ENCODE data around the gene GCN1. TPM values are rescaled to one million over a fixed set of nuclear protein-coding genes. Genes with fewer than 3 reads are reported as not detected.
"Not testable (repeated sequence)": the region's sequence is repeated elsewhere in the genome, so short reads cannot be mapped to it uniquely, and the experiment has no call there.

Gene GCN1
- total RNA-seq, 1 experiment from 2014 or later = 53.6 TPM

DNA sequence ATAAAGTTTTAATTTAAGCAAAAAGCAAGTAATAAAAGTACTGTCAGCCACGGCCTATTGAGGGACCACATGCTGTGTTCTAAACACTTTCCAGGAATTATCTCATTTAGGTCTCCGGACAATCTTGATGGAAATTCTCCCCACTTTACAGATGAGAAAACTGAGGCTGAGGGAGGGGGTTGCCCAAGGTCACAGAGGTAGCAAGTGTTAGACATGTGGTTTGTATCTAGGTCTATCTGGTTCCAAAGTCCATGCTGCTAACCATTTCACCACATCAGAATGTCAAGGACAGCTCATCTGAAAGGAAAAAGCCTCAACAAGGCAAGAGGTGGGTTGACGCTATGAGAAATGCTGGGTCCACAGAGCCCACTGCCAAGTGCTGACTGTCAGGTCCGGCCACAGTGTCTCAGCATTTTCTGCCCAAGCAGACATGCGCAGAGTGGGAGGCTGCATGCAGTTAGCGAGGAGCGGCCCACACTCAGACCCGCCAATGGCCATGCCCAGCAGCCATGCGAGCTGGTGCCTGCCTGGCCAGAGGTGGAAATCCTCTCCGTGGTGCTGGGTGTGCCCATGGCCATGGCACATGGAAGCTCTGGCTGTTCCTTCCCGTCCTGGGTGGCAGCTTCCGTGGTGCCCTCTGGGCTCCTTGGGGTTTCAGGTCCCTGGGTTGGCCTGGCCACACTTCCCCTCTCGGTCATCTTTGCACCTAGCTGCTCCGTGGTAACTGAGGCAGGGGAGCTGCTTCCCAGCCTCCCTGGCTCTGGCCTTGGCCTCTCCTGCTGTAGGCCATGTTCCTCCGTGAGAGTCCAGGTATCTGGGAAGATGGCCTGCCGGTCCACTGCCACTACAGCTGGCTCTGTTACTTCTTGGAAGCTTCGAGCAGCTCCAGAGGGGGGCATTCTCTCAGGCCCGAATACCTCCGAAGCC lies 24.4 kb upstream of the GCN1 start:
- Histone ChIP-seq H3K27me3 (ENCODE audit: low read length) (no peaks in the 10 kb centered on the region), H3K9me3 (ENCODE audit: low read length) (no peaks in the 10 kb centered on the region), H2AFZ (ENCODE audit: low read length) (no peak overlapping the region), H3K79me2 (ENCODE audit: low read length) (no peaks in the 10 kb centered on the region), H3K9ac (ENCODE audit: low read length) (no peak overlapping the region), H3K9me2 (replicated peaks; ENCODE audit: insufficient read depth, low read length) (no peaks in the 10 kb centered on the region), H4K20me1 (ENCODE audit: insufficient read depth, low read depth, low read length) (no peaks in the 10 kb centered on the region), H3K4me2 (ENCODE audit: low read depth, low read length, poor library complexity, severe bottlenecking) (no peak overlapping the region), H3K27ac (ENCODE audit: low read length) (no peak overlapping the region), H3K4me3 (ENCODE audit: low read length) (no peak overlapping the region), H3K36me3 (ENCODE audit: insufficient read depth, low read length) (no peaks in the 10 kb centered on the region), H3K4me1 (ENCODE audit: low read length) (no peaks in the 10 kb centered on the region)
- DNase-seq = no peak

DNA sequence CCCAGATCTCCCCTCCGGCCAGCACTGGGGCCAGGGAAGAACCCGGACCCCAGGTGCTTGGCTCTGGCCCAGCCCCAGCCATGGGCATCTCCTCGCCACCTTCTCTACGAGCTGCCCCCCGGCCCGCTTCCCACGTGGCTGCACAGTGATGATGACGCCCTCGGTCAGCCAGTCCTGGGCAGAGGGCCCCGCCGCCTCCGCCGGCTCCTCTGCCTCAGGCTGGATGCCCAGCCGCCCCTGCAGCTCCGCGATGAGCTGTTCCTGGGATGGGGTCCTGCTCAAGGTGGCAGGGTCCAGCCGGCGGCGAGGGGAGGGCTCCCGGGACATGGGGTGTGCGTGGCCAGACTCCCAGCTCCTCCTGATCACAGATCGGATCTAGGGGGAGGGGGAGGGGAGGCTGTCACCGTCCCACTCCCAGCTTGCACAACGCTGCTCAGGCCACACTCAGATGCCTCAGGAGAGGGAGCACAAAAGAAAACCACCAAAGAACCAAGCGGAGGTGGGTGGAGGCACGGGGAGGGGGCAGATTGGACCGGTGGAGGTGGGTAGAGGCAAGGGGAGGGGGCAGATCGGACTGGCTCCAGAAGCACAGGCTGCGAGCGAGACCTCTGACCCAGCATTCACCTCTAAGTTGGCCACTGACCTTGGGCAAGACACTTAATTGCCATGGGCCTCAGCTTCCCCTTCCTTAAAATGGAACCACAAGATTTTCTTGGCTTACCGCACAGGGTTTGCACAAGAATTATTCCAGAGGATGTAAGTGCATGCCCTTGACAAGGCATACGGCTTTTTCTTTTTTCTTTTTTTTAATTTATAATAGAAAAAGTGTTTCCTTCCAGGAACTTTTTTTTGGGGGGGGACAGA lies 22.5 kb upstream of the GCN1 start:
- no peak overlapping the region for H3K27ac ChIP-seq (ENCODE audit: low read length)
- no peaks in the 10 kb centered on the region for H3K79me2 ChIP-seq (ENCODE audit: low read length)
- H4K20me1 ChIP-seq (ENCODE audit: insufficient read depth, low read depth, low read length) = no peaks in the 10 kb centered on the region
- H3K4me2 ChIP-seq (ENCODE audit: low read depth, low read length, poor library complexity, severe bottlenecking) = no peak overlapping the region
- H3K27me3 ChIP-seq (ENCODE audit: low read length) = no peaks in the 10 kb centered on the region
- H3K36me3 ChIP-seq (ENCODE audit: insufficient read depth, low read length) = no peaks in the 10 kb centered on the region
- H2AFZ ChIP-seq (ENCODE audit: low read length) = no peak overlapping the region
- H3K9me2 ChIP-seq (replicated peaks; ENCODE audit: insufficient read depth, low read length) = no peaks in the 10 kb centered on the region
- H3K9me3 ChIP-seq (ENCODE audit: low read length) = no peaks in the 10 kb centered on the region
- H3K9ac ChIP-seq (ENCODE audit: low read length) = no peak overlapping the region
- no peak for DNase-seq
- H3K4me1 ChIP-seq (ENCODE audit: low read length) = no peaks in the 10 kb centered on the region
- H3K4me3 ChIP-seq (ENCODE audit: low read length) = no peak overlapping the region

- Histone ChIP-seq H3K27me3 (ENCODE audit: low read length) (no peaks in the 10 kb centered on the region), H3K9me3 (ENCODE audit: low read length) (no peaks in the 10 kb centered on the region), H3K36me3 (ENCODE audit: insufficient read depth, low read length) (no peaks in the 10 kb centered on the region), H3K4me1 (ENCODE audit: low read length) (no peaks in the 10 kb centered on the region), H4K20me1 (ENCODE audit: insufficient read depth, low read depth, low read length) (no peaks in the 10 kb centered on the region), H2AFZ (ENCODE audit: low read length) (no peak overlapping the region), H3K4me3 (ENCODE audit: low read length) (no peak overlapping the region), H3K4me2 (ENCODE audit: low read depth, low read length, poor library complexity, severe bottlenecking) (no peak overlapping the region), H3K9ac (ENCODE audit: low read length) (no peak overlapping the region), H3K9me2 (replicated peaks; ENCODE audit: insufficient read depth, low read length) (no peaks in the 10 kb centered on the region), H3K79me2 (ENCODE audit: low read length) (no peaks in the 10 kb centered on the region), H3K27ac (ENCODE audit: low read length) (no peak overlapping the region)
- DNase-seq = no peak
Observed at GRCh38 chr12:120215766-120216735, 21.5 kb upstream of the GCN1 start.

DNA sequence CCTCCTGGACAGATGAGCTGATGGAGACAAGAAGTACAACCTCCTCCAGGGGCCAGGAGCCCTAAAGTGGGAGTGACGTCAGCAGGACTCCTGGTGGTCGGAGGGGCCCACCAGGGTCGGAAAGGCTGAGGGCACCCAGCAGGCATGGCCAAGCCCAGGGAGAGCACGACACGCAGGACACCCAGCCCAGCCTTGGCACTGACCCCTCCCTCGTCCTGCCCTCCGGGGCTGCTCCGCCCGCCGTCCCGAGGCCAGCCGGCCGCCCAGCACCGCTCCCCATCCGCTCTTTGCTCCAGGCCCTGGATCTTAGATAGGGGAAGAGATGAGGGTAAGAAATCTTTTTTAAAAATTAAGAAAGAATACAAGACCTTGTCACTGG lies 20.8 kb upstream of the GCN1 start:
- H3K4me1 ChIP-seq (ENCODE audit: low read length) = no peaks in the 10 kb centered on the region
- no peak overlapping the region for H3K27ac ChIP-seq (ENCODE audit: low read length)
- no peak overlapping the region for H3K9ac ChIP-seq (ENCODE audit: low read length)
- no peaks in the 10 kb centered on the region for H3K27me3 ChIP-seq (ENCODE audit: low read length)
- H4K20me1 ChIP-seq (ENCODE audit: insufficient read depth, low read depth, low read length) = no peaks in the 10 kb centered on the region
- DNase-seq = no peak
- no peak overlapping the region for H2AFZ ChIP-seq (ENCODE audit: low read length)
- H3K36me3 ChIP-seq (ENCODE audit: insufficient read depth, low read length) = no peaks in the 10 kb centered on the region
- H3K4me3 ChIP-seq (ENCODE audit: low read length) = no peak overlapping the region
- H3K9me2 ChIP-seq (replicated peaks; ENCODE audit: insufficient read depth, low read length) = no peaks in the 10 kb centered on the region
- H3K9me3 ChIP-seq (ENCODE audit: low read length) = no peaks in the 10 kb centered on the region
- no peaks in the 10 kb centered on the region for H3K79me2 ChIP-seq (ENCODE audit: low read length)
- H3K4me2 ChIP-seq (ENCODE audit: low read depth, low read length, poor library complexity, severe bottlenecking) = no peak overlapping the region

GRCh38 chr12:120214626-120215356 lies 20.3 kb upstream of the GCN1 start:
- Histone ChIP-seq H3K9ac (ENCODE audit: low read length) (no peak overlapping the region), H3K79me2 (ENCODE audit: low read length) (no peaks in the 10 kb centered on the region), H3K4me3 (ENCODE audit: low read length) (no peak overlapping the region), H3K9me2 (replicated peaks; ENCODE audit: insufficient read depth, low read length) (no peaks in the 10 kb centered on the region), H4K20me1 (ENCODE audit: insufficient read depth, low read depth, low read length) (no peaks in the 10 kb centered on the region), H3K27me3 (ENCODE audit: low read length) (no peaks in the 10 kb centered on the region), H3K4me2 (ENCODE audit: low read depth, low read length, poor library complexity, severe bottlenecking) (no peak overlapping the region), H3K4me1 (ENCODE audit: low read length) (no peaks in the 10 kb centered on the region), H3K9me3 (ENCODE audit: low read length) (no peaks in the 10 kb centered on the region), H2AFZ (ENCODE audit: low read length) (no peak overlapping the region), H3K27ac (ENCODE audit: low read length) (no peak overlapping the region), H3K36me3 (ENCODE audit: insufficient read depth, low read length) (no peaks in the 10 kb centered on the region)
- no peak for DNase-seq

GRCh38 chr12:120213758-120214157 lies 19.2 kb upstream of the GCN1 start:
- Histone ChIP-seq H3K27ac (ENCODE audit: low read length) (no peak overlapping the region), H3K4me2 (ENCODE audit: low read depth, low read length, poor library complexity, severe bottlenecking) (no peak overlapping the region), H3K9me3 (ENCODE audit: low read length) (no peaks in the 10 kb centered on the region), H2AFZ (ENCODE audit: low read length) (no peak overlapping the region), H3K27me3 (ENCODE audit: low read length) (no peaks in the 10 kb centered on the region), H4K20me1 (ENCODE audit: insufficient read depth, low read depth, low read length) (no peaks in the 10 kb centered on the region), H3K4me3 (ENCODE audit: low read length) (no peak overlapping the region), H3K9ac (ENCODE audit: low read length) (no peak overlapping the region), H3K79me2 (ENCODE audit: low read length) (no peaks in the 10 kb centered on the region), H3K36me3 (ENCODE audit: insufficient read depth, low read length) (no peaks in the 10 kb centered on the region), H3K9me2 (replicated peaks; ENCODE audit: insufficient read depth, low read length) (no peaks in the 10 kb centered on the region), H3K4me1 (ENCODE audit: low read length) (no peaks in the 10 kb centered on the region)
- DNase-seq = no peak

DNA sequence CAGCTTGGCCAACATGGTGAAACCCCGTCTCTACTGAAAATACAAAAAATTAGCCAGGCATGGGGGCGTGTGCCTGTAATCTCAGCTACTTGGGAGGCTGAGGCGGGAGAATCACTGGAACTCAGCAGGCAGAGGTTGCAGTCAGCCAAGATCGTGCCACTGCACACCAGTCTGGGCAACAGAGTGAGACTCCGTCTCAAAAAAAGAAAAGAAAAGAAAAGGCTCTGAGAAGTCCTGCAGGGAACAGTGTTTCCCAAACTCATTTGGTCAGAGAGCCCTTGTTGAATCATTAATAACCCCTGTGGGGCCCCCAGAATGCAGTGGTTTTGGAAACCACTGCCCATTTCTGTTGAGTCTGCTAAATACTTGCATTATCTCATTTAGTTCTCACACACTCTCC lies 18.7 kb upstream of the GCN1 start:
- H3K9ac ChIP-seq (ENCODE audit: low read length); H3K27ac ChIP-seq (ENCODE audit: low read length); H4K20me1 ChIP-seq (ENCODE audit: insufficient read depth, low read depth, low read length); DNase-seq; H3K4me1 ChIP-seq (ENCODE audit: low read length); H2AFZ ChIP-seq (ENCODE audit: low read length); H3K9me3 ChIP-seq (ENCODE audit: low read length); H3K4me2 ChIP-seq (ENCODE audit: low read depth, low read length, poor library complexity, severe bottlenecking); H3K79me2 ChIP-seq (ENCODE audit: low read length); H3K4me3 ChIP-seq (ENCODE audit: low read length); H3K27me3 ChIP-seq (ENCODE audit: low read length); H3K9me2 ChIP-seq (replicated peaks; ENCODE audit: insufficient read depth, low read length); H3K36me3 ChIP-seq (ENCODE audit: insufficient read depth, low read length): not testable (repeated sequence)
